NCI-H748 (cell line): ENCODE results near the gene COL26A1.
A peak's percentile ranks its signal among the peaks of the same experiment; 100 is the strongest.
"Not testable (repeated sequence)": the region's sequence is repeated elsewhere in the genome, so short reads cannot be mapped to it uniquely, and the experiment has no call there.

Experiments used
- DNase-seq: peaks from one replicate; lab custom pipeline; 2025; ENCODE audit not compliant: unreplicated experiment; lab: John Stamatoyannopoulos, UW

COL26A1 gene

GRCh38 chr7:101436857-101437576 lies 74.3 kb downstream of the COL26A1 start:
- DNase-seq, result no peak

- no peak for DNase-seq
These were observed 79.2 kb downstream of the COL26A1 start for GRCh38 chr7:101441890-101442289.

DNA sequence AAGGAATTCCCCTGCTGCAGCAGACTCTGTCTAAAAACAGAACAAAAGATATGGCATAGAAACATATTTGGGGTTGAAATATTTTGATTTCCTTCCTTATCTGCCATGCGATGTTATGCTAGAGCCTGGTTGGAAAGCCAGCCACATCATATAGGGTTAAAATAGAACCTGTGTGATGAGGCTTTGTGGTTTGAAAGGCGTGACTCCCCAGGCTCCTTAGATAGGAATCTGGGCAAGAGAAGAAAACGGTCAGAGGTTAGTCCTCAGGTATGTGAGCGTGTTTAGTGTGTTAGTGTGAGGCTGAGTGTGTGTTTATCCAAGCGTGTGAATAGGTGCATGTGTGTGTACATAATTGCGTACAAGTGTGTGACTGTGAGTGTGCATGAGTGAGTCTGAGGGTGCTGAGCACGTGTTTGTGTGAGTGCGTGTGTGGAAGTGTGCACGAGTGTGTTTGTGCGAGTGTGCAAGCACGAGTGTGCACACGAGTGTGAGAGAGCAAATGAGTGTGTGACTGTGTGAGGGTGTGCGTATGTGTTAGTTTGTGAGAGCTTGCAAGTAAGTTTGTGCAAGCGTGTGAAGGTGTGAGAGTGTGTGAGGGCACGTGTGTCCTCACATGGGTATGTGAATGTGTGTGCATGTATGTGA lies 79.9 kb downstream of the COL26A1 start:
- DNase-seq, result no peak

GRCh38 chr7:101450064-101450463 lies 87.4 kb downstream of the COL26A1 start:
- DNase-seq, result no peak

DNA sequence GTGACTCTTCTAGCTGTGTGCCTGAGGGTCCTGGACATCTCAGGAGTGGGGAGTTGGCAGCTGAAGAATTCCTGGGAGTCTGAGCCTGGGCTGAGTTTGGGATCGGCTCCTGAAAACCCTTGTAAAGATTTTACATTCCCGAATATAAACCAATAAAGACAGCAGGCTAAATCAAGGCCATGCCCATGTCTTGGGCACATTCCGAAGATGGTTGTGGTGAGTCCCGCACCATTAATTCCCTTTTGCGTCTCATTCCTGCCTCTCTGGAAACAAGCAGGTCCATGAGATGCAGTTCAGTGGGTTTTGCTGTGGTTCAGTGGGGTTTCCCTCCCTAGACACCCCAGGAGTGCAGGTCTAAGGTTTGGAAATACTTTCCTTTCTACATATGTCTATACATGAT lies 90.9 kb downstream of the COL26A1 start:
- DNase-seq, result no peak

GRCh38 chr7:101457001-101457750 lies 94.5 kb downstream of the COL26A1 start:
- DNase-seq, result no peak

GRCh38 chr7:101465131-101465530 lies 102.5 kb downstream of the COL26A1 start:
- DNase-seq, result no peak

GRCh38 chr7:101465576-101466196 lies 103.0 kb downstream of the COL26A1 start:
- DNase-seq, result no peak

GRCh38 chr7:101466871-101467270 lies 104.2 kb downstream of the COL26A1 start:
- no peak for DNase-seq

DNA sequence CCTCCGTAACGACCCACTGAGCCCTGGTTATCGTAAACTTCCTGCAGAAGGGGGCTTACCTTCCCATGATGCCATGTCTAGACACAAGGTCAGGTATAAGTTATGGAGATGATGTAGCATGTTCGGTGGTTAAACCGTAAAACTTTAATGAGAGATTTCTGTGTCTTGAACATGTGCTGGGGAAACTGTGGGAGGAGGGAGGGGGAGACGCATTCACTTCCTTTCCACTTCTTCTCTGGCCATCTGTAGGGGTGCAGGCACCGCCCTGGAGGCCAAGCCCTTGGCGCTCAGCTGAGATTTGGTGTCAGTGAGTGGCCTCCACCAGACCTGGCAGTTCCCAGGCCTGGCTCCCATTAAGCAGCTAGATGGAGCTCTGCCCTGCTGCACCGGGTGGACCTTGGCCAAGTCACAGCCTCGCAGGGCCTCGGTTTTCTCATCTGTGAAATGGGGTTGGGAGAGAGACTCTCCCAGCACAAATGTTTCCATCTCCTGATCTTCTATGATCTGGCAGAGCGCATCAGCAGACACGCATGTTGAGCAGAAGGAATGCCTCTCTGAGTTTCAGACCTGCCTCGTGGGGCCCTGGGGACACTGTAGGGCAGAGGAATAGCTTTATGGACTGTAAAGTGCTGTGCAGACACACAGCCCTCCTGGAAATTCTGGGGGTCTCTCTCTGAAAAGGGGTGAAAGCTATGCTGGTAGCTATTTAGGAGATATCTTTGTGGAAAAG lies 106.0 kb downstream of the COL26A1 start:
- DNase-seq, result no peak

DNA sequence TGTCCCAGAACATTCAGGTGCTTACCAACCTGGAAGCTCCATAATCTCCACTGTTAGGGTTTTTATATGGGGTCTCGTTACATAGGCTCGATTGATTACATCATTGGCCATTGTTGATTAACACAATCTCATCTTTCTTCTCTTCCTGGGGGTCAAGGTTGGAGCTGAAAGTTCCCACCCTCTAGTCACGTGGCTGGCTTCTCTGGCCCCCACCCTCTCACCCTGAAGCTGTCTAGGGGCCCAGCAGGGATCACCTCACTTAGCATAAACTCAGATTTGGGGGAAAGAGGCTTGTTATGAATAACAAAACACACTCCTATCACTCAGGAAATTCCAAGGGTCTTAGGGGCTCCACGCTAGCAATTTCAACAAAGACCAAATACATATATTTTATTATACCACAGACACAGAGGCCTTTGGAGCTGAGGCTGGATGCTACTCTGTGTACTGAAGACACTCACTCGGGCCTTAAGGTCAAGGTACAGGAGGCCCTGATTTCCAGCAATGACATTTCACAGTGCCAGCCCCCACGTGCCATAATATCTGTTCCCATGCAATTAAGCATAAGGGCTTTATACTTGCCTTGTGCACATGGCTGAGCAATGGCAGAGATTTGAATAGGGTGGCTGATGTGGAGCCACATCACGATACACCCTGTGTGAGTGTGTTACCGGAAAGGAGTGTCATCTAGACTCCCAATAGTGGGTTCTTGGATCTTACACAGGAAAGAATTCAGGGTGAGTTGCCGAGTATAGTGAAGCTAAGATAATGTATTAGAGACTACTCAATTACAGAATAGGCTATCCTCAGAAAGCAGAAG lies 108.2 kb downstream of the COL26A1 start:
- no peak for DNase-seq

GRCh38 chr7:101474178-101474577 lies 111.5 kb downstream of the COL26A1 start:
- no peak for DNase-seq

- not testable (repeated sequence) for DNase-seq
These were observed 113.0 kb downstream of the COL26A1 start for GRCh38 chr7:101475691-101476090.

GRCh38 chr7:101479217-101479616 lies 116.5 kb downstream of the COL26A1 start:
- no peak for DNase-seq

GRCh38 chr7:101486056-101486432 lies 123.4 kb downstream of the COL26A1 start:
- DNase-seq, result not testable (repeated sequence)

DNA sequence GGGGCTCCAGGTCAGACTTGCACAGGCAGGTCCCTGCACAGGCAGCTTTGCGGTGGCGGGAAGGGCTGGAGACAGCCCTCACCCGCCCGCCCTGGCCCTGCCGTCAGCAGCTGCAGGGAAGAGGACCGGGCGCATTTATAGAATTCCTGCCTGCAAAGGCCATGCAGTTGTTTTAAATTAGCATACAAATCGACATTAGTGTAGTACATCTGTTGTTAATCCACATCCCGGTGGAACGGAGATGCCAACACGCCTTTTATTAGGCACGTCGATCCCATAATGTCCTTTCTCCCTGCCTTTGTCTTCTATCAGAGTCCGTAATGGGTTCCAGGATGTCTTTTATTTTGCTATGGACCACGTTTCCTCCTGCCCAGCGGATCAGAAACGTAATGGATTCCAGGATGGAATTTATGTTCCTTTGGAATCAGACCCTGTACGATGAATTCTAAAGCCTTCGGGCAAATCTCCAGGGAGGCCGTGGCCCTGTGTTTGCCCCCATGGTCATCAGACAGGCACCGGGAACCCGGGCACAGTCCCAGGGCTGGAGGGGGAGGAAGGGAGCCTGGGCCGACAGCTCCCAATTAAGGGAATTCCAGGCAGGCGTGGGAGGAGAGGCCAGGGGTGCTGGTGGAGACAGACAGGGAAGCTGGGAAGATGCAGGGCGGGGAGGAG lies 123.9 kb downstream of the COL26A1 start:
- DNase-seq, result no peak

DNA sequence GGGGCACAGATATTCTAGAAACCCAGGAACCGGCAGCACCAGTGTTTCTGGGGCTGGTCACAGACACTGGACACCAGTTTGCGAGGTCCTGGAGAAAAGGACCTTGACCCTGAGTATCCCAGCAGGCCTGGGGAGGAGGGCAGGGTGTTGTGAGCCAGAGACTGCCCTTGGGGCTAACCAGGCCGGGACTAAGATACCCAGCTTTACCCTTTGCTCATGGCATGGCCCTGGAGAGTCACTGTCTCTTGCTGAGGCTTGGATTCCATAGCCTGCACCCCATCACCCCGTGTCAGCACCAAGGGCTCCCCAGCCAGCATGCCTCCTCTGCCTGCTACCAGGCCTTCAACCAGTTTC lies 124.4 kb downstream of the COL26A1 start:
- no peak for DNase-seq

GRCh38 chr7:101487753-101488152 lies 125.1 kb downstream of the COL26A1 start:
- DNase-seq, result no peak

DNA sequence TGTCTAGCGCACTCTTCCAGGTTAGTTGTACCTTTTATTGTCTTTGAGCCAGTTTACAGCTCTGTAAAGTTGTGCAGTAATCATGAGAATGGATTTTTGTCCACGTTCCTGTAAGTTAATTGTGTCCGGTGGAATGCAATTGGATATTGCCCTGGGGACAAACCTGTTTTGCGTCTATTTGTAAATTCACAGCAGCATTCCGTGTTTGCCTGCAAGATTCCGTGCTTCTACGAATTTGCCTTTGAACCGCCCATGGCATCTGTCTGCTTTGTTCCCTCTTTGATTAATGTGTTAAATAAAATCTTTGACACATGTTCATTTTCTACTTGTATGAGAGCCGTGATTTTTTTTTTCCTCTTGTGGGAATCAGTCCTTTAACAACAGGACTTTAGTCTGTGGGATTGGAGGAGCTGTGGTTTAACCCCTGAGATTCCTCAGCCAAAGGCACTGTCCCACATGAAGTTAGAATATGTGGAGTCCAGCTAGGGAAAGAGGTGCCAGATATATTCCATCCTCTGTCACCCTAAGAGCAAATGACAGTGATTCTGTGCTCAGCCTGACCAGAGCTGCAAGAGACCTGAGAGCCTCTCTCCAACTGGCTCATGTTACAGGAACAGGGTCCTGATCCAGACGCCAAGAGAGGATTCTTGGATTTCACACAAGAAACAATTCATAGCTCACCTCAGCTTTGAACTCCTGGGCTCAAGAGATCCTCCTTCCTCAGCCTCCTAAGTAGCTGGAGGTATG lies 126.3 kb downstream of the COL26A1 start:
- DNase-seq, result peak; percentile 7
